H1 (cell line): ENCODE results near the gene SLIT3. TPM values are rescaled to one million over a fixed set of nuclear protein-coding genes. Genes with fewer than 3 reads are reported as not detected.

ENCODE experiments used
- CTCF ChIA-PET: fragments of 300-600 bp; sonication (Branson Sonifier 250); formaldehyde crosslinking; loops from one replicate; lab custom pipeline; 2021; ENCODE audit not compliant: partially characterized antibody; lab: Charles Lee
- POLR2A ChIA-PET: fragments of 300-600 bp; sonication (Branson Sonifier 250); formaldehyde crosslinking; loops from one replicate; lab custom pipeline; 2021; ENCODE audit warnings: inconsistent platforms; ENCODE audit not compliant: partially characterized antibody; lab: Charles Lee
- DNase-seq, 2 experiments: peaks; one replicate each; pipeline versions ENCODE4 v3.0.0 to v3.0.0-alpha.2; 2010 to 2022; ENCODE audit warnings: low spot score in 2 of 2, low read depth in 1 of 2, mixed read lengths in 1 of 2
- FAIRE-seq: peaks from 2 replicates; lab custom pipeline; 2011; peaks lifted over from hg19 to GRCh38; lab: Jason Lieb, UNC
- H2AFZ ChIP-seq: 2 replicates; pipeline ENCODE4 v1.8.1; 2012; ENCODE audit warnings: low read length, inconsistent platforms
- H2AK5ac ChIP-seq: 2 replicates; pipeline ENCODE4 v1.6.1; 2013; ENCODE audit warnings: low read depth, low read length
- H2BK120ac ChIP-seq: replicated peaks from 2 replicates; pipeline ENCODE3; 2013; ENCODE audit warnings: low read depth, low read length, inconsistent platforms
- H2BK12ac ChIP-seq: 2 replicates; pipeline ENCODE4 v1.6.1; 2013; ENCODE audit warnings: low read depth, low read length
- H2BK15ac ChIP-seq: 2 replicates; pipeline ENCODE4 v1.6.1; 2013; ENCODE audit warnings: low read length
- H2BK20ac ChIP-seq: 2 replicates; pipeline ENCODE4 v1.6.1; 2013; ENCODE audit warnings: low read length
- H2BK5ac ChIP-seq: 2 replicates; pipeline ENCODE4 v1.6.1; 2013; ENCODE audit warnings: low read depth, low read length
- H3K14ac ChIP-seq: 2 replicates; pipeline ENCODE4 v1.6.1; 2013; ENCODE audit warnings: inconsistent platforms; ENCODE audit not compliant: insufficient read length
- H3K18ac ChIP-seq: 2 replicates; pipeline ENCODE4 v1.6.1; 2013; ENCODE audit warnings: low read length; ENCODE audit errors: extremely low read depth
- H3K23ac ChIP-seq: 2 replicates; pipeline ENCODE4 v1.6.1; 2013; ENCODE audit warnings: inconsistent platforms; ENCODE audit not compliant: insufficient read length
- H3K23me2 ChIP-seq: 2 replicates; pipeline ENCODE4 v1.6.1; 2013; ENCODE audit warnings: low read depth, low read length
- H3K27ac ChIP-seq: 2 replicates; pipeline ENCODE4 v1.6.1; 2011; ENCODE audit warnings: low read depth, low read length, inconsistent platforms
- H3K27me3 ChIP-seq, 4 experiments: replicated peaks in 1 of 4; 1 replicate in 1 of 4; 2 replicates in 3 of 4; pipeline versions ENCODE4 v1.6.1 to v1.8.1; 2011 to 2013; ENCODE audit warnings: low read length in 3 of 4, mild to moderate bottlenecking in 3 of 4, inconsistent platforms in 2 of 4, mixed read lengths in 2 of 4, moderate library complexity in 1 of 4; ENCODE audit not compliant: control insufficient read depth in 3 of 4, insufficient read depth in 3 of 4; ENCODE audit errors: extremely low read depth in 1 of 4
- H3K36me3 ChIP-seq, 4 experiments: 2 replicates each; pipeline versions ENCODE4 v1.6.1 to v1.8.1; 2011 to 2013; ENCODE audit warnings: mild to moderate bottlenecking in 4 of 4, low read length in 3 of 4, moderate library complexity in 2 of 4, control low read depth in 1 of 4, inconsistent platforms in 1 of 4; ENCODE audit not compliant: insufficient read depth in 4 of 4, control insufficient read depth in 2 of 4
- H3K4ac ChIP-seq: replicated peaks from 2 replicates; pipeline ENCODE3; 2013; ENCODE audit warnings: low read length, low read depth, mixed read lengths, inconsistent platforms; ENCODE audit not compliant: insufficient read length
- H3K4me1 ChIP-seq, 4 experiments: replicated peaks in 1 of 4; 1 replicate in 1 of 4; 2 replicates in 3 of 4; pipeline versions ENCODE4 v1.6.1 to v1.8.1; 2011 to 2013; ENCODE audit warnings: low read length in 3 of 4, inconsistent platforms in 2 of 4, mixed read lengths in 1 of 4; ENCODE audit not compliant: insufficient read depth in 4 of 4, control insufficient read depth in 3 of 4
- H3K4me2 ChIP-seq, 2 experiments: 2 replicates each; pipeline versions ENCODE4 v1.6.1 to v1.8.1; 2011 to 2013; ENCODE audit warnings: low read depth in 2 of 2, low read length in 2 of 2, control low read depth in 1 of 2, inconsistent platforms in 1 of 2, mild to moderate bottlenecking in 1 of 2; ENCODE audit not compliant: insufficient read depth in 1 of 2
- H3K4me3 ChIP-seq, 4 experiments: fragments of 200-600, 300-600 bp in 1 of 4; sonication (generic), shearing (Covaris generic), sonication (Bioruptor Twin) in 1 of 4; 2 replicates each; pipeline versions ENCODE4 v1.5.1 to v1.8.1; 2011 to 2016; ENCODE audit warnings: low read length in 4 of 4, low read depth in 3 of 4, control low read depth in 2 of 4, inconsistent platforms in 2 of 4, mild to moderate bottlenecking in 2 of 4, mixed read lengths in 1 of 4, moderate library complexity in 1 of 4; ENCODE audit not compliant: insufficient read depth in 2 of 4; ENCODE audit errors: extremely low read depth in 1 of 4
- H3K56ac ChIP-seq: replicated peaks from 2 replicates; pipeline ENCODE3; 2013; ENCODE audit warnings: low read depth, mild to moderate bottlenecking, mixed read lengths, low read length, inconsistent platforms; ENCODE audit not compliant: insufficient read length
- H3K79me1 ChIP-seq: 2 replicates; pipeline ENCODE4 v1.6.1; 2013; ENCODE audit warnings: low read depth, low read length, control low read depth
- H3K79me2 ChIP-seq, 2 experiments: 2 replicates each; pipeline versions ENCODE4 v1.6.1 to v1.8.1; 2012 to 2013; ENCODE audit warnings: low read length in 2 of 2, mild to moderate bottlenecking in 2 of 2, inconsistent platforms in 1 of 2; ENCODE audit not compliant: insufficient read depth in 2 of 2, control insufficient read depth in 1 of 2
- H3K9ac ChIP-seq, 4 experiments: replicated peaks in 1 of 4; 1 replicate in 1 of 4; 2 replicates in 3 of 4; pipeline versions ENCODE4 v1.6.1 to v1.8.1; 2011 to 2013; ENCODE audit warnings: low read depth in 3 of 4, low read length in 3 of 4, control low read depth in 2 of 4, mild to moderate bottlenecking in 2 of 4, moderate library complexity in 2 of 4, inconsistent platforms in 1 of 4; ENCODE audit errors: extremely low read depth in 1 of 4
- H3K9me3 ChIP-seq, 2 experiments: 2 replicates each; pipeline versions ENCODE4 v1.6.1 to v1.8.1; 2012 to 2013; ENCODE audit warnings: mild to moderate bottlenecking in 2 of 2, moderate library complexity in 2 of 2, control low read depth in 1 of 2, inconsistent platforms in 1 of 2, low read depth in 1 of 2, low read length in 1 of 2, mixed read lengths in 1 of 2; ENCODE audit not compliant: insufficient read depth in 2 of 2
- H4K20me1 ChIP-seq, 2 experiments: replicated peaks in 1 of 2; 2 replicates each; pipeline versions ENCODE3 to v1.8.1; 2011 to 2013; ENCODE audit warnings: inconsistent platforms in 2 of 2, low read length in 2 of 2, mild to moderate bottlenecking in 1 of 2; ENCODE audit not compliant: insufficient read depth in 2 of 2, control insufficient read depth in 1 of 2
- H4K5ac ChIP-seq: 2 replicates; pipeline ENCODE4 v1.6.1; 2013; ENCODE audit warnings: low read length, low read depth, mixed read lengths, inconsistent platforms; ENCODE audit not compliant: insufficient read length
- H4K8ac ChIP-seq: 2 replicates; pipeline ENCODE4 v1.8.0; 2013; ENCODE audit warnings: mild to moderate bottlenecking, moderate library complexity, low read length, inconsistent platforms; ENCODE audit not compliant: insufficient read depth; ENCODE audit errors: extremely low read depth
- H4K91ac ChIP-seq: replicated peaks from 2 replicates; pipeline ENCODE3; 2013; ENCODE audit warnings: low read length, mixed read lengths, inconsistent platforms; ENCODE audit not compliant: insufficient read length
- ATF2 ChIP-seq: IDR thresholded peaks from 2 replicates; pipeline ENCODE4 v1.6.1; 2012; ENCODE audit warnings: low read length, inconsistent platforms
- ATF3 ChIP-seq: IDR thresholded peaks from 2 replicates; pipeline ENCODE4 v1.6.1; 2011; ENCODE audit warnings: low read depth, mild to moderate bottlenecking, low read length; ENCODE audit not compliant: insufficient read depth
- CBX8 ChIP-seq: fragments of 300-800, 300-1000 bp; sonication (generic); IDR thresholded peaks from 2 replicates; pipeline ENCODE4 v1.7.1; 2016; ENCODE audit warnings: low read depth, low read length, borderline replicate concordance
- CEBPB ChIP-seq: IDR thresholded peaks from 2 replicates; pipeline ENCODE4 v1.6.1; 2012; ENCODE audit warnings: low read depth, low read length
- CTBP2 ChIP-seq: IDR thresholded peaks from 2 replicates; pipeline ENCODE4 v1.7.0; 2011; ENCODE audit warnings: borderline replicate concordance, mild to moderate bottlenecking, moderate library complexity, mixed read lengths, low read length; ENCODE audit not compliant: insufficient read depth, insufficient read length
- CTCF ChIP-seq, 3 experiments: IDR thresholded peaks; 1 replicate in 2 of 3; 2 replicates in 1 of 3; pipeline versions ENCODE4 v1.5.1 to v1.6.1; 2011; ENCODE audit warnings: low read length in 3 of 3, mild to moderate bottlenecking in 3 of 3, inconsistent platforms in 2 of 3, low read depth in 1 of 3, moderate library complexity in 1 of 3; ENCODE audit not compliant: insufficient read depth in 1 of 3; ENCODE audit errors: control extremely low read depth in 1 of 3
- E2F6 ChIP-seq: IDR thresholded peaks from 2 replicates; pipeline ENCODE4 v1.6.1; 2012; ENCODE audit warnings: inconsistent platforms
- PHF8 ChIP-seq: fragments of 200-600 bp; sonication (generic); conservative IDR thresholded peaks from 2 replicates; pipeline ENCODE4 v1.7.1; 2012; ENCODE audit warnings: low read depth, mild to moderate bottlenecking, inconsistent platforms, low read length, moderate library complexity
- WGBS, 2 experiments: shearing (Covaris generic) in 1 of 2; methylation state at CpG; one replicate each; pipeline versions ENCODE4 v1.1.6 to v1.1.7; 2013 to 2015; ENCODE audit warnings: low lambda C conversion rate in 2 of 2, mixed read lengths in 2 of 2, inconsistent platforms in 1 of 2, low coverage in 1 of 2, missing lambda C conversion rate in 1 of 2; ENCODE audit not compliant: insufficient replicate concordance in 2 of 2, insufficient coverage in 1 of 2, insufficient read length in 1 of 2; ENCODE audit errors: extremely low coverage in 1 of 2, missing lambda C conversion rate in 1 of 2; 5-methylcytosine and 5-hydroxymethylcytosine counted together
- polyA plus RNA-seq, 7 experiments: library from polyadenylated mRNA; depleted of rRNA in 3 of 7; stranded (reverse) in 5 of 7; unstranded in 2 of 7; fragments of >200 nt in 5 of 7; fragments of 200-250 nt in 2 of 7; gene quantifications; 1 replicate in 5 of 7; 2 replicates in 1 of 7; 4 replicates in 1 of 7; pipeline versions ENCODE4 v1.2.1 to v1.2.3, GENCODE V29; 2011 to 2013; ENCODE audit warnings: missing spikeins in 2 of 7, mixed read lengths in 2 of 7
- total RNA-seq: library from RNA; stranded (reverse); fragmentation: NEBNext Ultra II Directional; extraction: Animal tissue kit (Norgen Biotek cat#: 25700); gene quantifications from 2 replicates; pipeline ENCODE4 v1.2.1, GENCODE V29; 2021

Gene SLIT3
- total and polyA plus RNA-seq, 2 of the 8 experiments (the other 6 are each of a cell fraction or from before 2014, with no cell fraction given) = 1.1 to 1.2 TPM

GRCh38 chr5:168863021-168863420 lies 437.9 kb downstream of the SLIT3 start:
- Histone ChIP-seq H4K8ac (no peak overlapping the region), H3K4me2 (no peak overlapping the region), H3K9ac (no peak overlapping the region), H3K23me2 (no peaks in the 10 kb centered on the region), H3K36me3 (no peaks in the 10 kb centered on the region), H4K91ac (no peak overlapping the region), H2AK5ac (no peak overlapping the region), H2BK15ac (no peak overlapping the region), H3K23ac (no peak overlapping the region), H4K5ac (no peak overlapping the region), H2BK20ac (no peak overlapping the region), H3K4ac (no peak overlapping the region), H3K56ac (no peak overlapping the region), H3K4me3 (no peak overlapping the region), H3K4me1 (peaks cover 0 to 4% (median 0%) of the 10 kb centered on the region in 4 experiments; a peak in 3 of 7 replicates), H3K14ac (no peak overlapping the region), H3K79me2 (no peaks in the 10 kb centered on the region), H3K9me3 (no peaks in the 10 kb centered on the region), H4K20me1 (no peaks in the 10 kb centered on the region), H3K18ac (no peak overlapping the region), H3K27ac (no peak overlapping the region), H2BK5ac (no peak overlapping the region), H2BK12ac (no peak overlapping the region), H2BK120ac (no peak overlapping the region), H2AFZ (no peak overlapping the region), H3K27me3 (no peaks in the 10 kb centered on the region; a peak in 1 of 7 replicates), H3K79me1 (no peaks in the 10 kb centered on the region)
- ChIA-PET CTCF (no interaction called here), POLR2A (no interaction called here)
- DNase-seq (no peak), FAIRE-seq (no peak)
- WGBS, 2 experiments = 95% methylated on average over 5 of the region's 5 CpGs; no CpG with 5 or more reads in 1 of the 2 experiments
- TF ChIP-seq ATF3 (no peak), E2F6 (no peak), PHF8 (no peak), CTBP2 (no peak), CEBPB (no peak), CBX8 (no peak), CTCF (IDR thresholded peaks at IDR 0.05; ENCODE audit: control extremely low read depth in 1 of 3, insufficient read depth in 1 of 3, low read depth in 1 of 3, low read length in 3 of 3) (no peak), ATF2 (no peak)
